Omental fat pad (tissue), 4 donors: ENCODE results near the gene ZDHHC9. TPM values are rescaled to one million over a fixed set of nuclear protein-coding genes. Genes with fewer than 3 reads are reported as not detected.
"Not testable (repeated sequence)": the region's sequence is repeated elsewhere in the genome, so short reads cannot be mapped to it uniquely, and the experiment has no call there.

Source experiments
- ATAC-seq: fragments of 150-250 bp; one replicate; pipeline ENCODE4 v1.9.1; 2016; ENCODE audit warnings: mild to moderate bottlenecking, moderate library complexity; ENCODE audit not compliant: low FRiP score
- DNase-seq: peaks from one replicate; pipeline ENCODE4 v3.0.0-alpha.2; 2019; ENCODE audit warnings: low spot score
- CTCF ChIP-seq, 3 donors: fragments of 450-650 bp; IDR thresholded peaks; one replicate each; pipeline ENCODE4 v1.5.1; 2016 to 2017; ENCODE audit warnings: antibody characterized with exemption in 3 of 3, mild to moderate bottlenecking in 3 of 3, moderate library complexity in 2 of 3
- total RNA-seq, 4 donors: library from RNA; depleted of rRNA; stranded (reverse); fragments of >200 nt; gene quantifications; one replicate each; pipeline ENCODE4 v1.1.0, GENCODE V29; 2016

ZDHHC9 gene
- total RNA-seq: 10 to 100 TPM; 29.9 to 58.7 (median 45.2) TPM

GRCh38 chrX:129843459-129844306 lies at the start of gene ZDHHC9:
Gene ZDHHC9, minus strand, starts transcription at chrX:129843886. Its CDS starts 1,941 bp downstream, at chrX:129841945.
- peak; percentile 93 for ATAC-seq
- TF ChIP-seq CTCF (IDR thresholded peaks at IDR 0.05): no peak
- peak; percentile 78 for DNase-seq

DNA sequence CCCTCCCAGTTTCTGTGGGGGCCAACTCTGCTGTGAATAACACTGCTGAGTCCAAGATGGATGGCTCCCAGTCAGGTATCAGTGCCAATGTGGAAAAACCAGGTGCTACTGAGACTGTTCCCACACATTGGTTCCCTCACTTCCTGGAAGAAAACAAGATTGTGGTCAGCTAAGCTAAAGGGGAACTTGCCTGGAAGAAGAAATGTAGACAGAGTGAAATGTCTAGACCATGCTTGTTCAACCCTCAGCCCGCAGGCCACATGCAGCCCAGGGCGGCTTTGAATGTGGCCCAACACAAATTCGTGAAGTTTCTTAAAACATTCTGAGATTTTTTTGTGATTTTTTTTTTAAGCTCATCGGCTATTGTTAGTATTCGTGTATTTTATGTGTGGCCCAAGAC lies 33.7 kb upstream of the ZDHHC9 start:
- ATAC-seq (no peak), DNase-seq (no peak)
- no peak for TF ChIP-seq CTCF (IDR thresholded peaks at IDR 0.05)

GRCh38 chrX:129876771-129877305 lies 33.2 kb upstream of the ZDHHC9 start:
- DNase-seq (no peak), ATAC-seq (no peak)
- no peak for TF ChIP-seq CTCF (IDR thresholded peaks at IDR 0.05)

GRCh38 chrX:129875669-129876068 lies 32.0 kb upstream of the ZDHHC9 start:
- no peak for TF ChIP-seq CTCF (IDR thresholded peaks at IDR 0.05)
- ATAC-seq (no peak), DNase-seq (no peak)

DNA sequence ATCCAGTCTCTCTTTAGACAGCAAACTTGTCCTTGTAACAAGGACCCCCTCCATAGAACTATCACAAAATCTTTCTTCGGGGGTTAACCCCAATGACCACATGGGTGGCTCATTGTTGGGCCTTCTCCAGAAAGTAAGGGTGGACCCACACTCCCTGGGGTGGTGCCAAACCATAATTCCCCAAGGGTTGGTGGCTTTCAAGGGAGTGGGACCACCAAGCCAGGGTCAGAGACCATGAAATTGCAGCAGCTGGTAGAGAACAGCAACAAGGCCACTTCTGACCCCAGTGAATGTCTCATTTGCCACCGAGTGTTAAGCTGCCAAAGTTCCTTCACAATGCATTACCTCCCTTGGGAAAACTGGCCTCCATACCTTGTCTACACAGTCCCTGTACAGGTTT lies 28.8 kb upstream of the ZDHHC9 start:
- ATAC-seq: no peak
- DNase-seq: no peak
- TF ChIP-seq CTCF (IDR thresholded peaks at IDR 0.05): no peak

GRCh38 chrX:129866321-129866720 lies 22.6 kb upstream of the ZDHHC9 start:
- not testable (repeated sequence) for DNase-seq, ATAC-seq

GRCh38 chrX:129859134-129859533 lies 15.4 kb upstream of the ZDHHC9 start:
- not testable (repeated sequence) for ATAC-seq, DNase-seq

- ATAC-seq: not testable (repeated sequence)
Observed at GRCh38 chrX:129851825-129852224, 8.1 kb upstream of the ZDHHC9 start.

More at GRCh38 chrX:129851825-129852224, 8.1 kb upstream of the ZDHHC9 start:
- DNase-seq: not testable (repeated sequence)
